PC-3 (cell line): ENCODE data around the gene TMEM106C.

Source experiments
- EZH2 ChIP-seq: fragments of 300-600 bp; sonication (generic); IDR thresholded peaks from one replicate; pipeline ENCODE4 v1.6.1; 2017; ENCODE audit warnings: antibody characterized with exemption, mild to moderate bottlenecking, low read length; ENCODE audit not compliant: unreplicated experiment
- EZH2phosphoT487 ChIP-seq: fragments of 300-600 bp; sonication (generic); IDR thresholded peaks from 2 replicates; pipeline ENCODE4 v1.6.1; 2018; ENCODE audit warnings: mild to moderate bottlenecking, antibody characterized with exemption, low read length, borderline replicate concordance
- TF ChIP-seq, protein P1 (sequence below): fragments of 300-600 bp; sonication (generic); conservative IDR thresholded peaks from 2 replicates; pipeline ENCODE4 v1.5.1; 2017; ENCODE audit warnings: antibody characterized with exemption, low read depth, mild to moderate bottlenecking, low read length

DNA sequence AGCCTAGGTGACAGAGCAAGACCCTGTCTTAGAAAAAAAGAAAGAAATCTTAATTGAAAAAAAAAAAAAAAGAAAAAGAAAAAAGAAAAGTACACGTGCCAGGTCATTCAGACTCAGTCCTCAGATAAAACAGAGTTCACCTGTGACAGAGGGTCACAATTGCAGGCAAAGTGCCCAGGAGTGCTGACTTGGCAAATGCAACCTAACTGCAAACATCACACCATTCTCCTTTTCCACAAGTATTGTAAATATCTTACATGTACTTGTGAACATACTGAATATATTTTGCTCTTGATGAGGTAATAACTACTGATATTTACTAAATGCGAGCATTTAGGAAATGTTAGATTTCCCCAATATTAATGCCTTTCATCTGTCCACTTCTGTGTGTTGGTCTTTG is 49.9 kb downstream of the TMEM106C start:
- TF ChIP-seq, protein P1, sequence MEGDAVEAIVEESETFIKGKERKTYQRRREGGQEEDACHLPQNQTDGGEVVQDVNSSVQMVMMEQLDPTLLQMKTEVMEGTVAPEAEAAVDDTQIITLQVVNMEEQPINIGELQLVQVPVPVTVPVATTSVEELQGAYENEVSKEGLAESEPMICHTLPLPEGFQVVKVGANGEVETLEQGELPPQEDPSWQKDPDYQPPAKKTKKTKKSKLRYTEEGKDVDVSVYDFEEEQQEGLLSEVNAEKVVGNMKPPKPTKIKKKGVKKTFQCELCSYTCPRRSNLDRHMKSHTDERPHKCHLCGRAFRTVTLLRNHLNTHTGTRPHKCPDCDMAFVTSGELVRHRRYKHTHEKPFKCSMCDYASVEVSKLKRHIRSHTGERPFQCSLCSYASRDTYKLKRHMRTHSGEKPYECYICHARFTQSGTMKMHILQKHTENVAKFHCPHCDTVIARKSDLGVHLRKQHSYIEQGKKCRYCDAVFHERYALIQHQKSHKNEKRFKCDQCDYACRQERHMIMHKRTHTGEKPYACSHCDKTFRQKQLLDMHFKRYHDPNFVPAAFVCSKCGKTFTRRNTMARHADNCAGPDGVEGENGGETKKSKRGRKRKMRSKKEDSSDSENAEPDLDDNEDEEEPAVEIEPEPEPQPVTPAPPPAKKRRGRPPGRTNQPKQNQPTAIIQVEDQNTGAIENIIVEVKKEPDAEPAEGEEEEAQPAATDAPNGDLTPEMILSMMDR = no peak
- no peak for TF ChIP-seq EZH2
- TF ChIP-seq EZH2phosphoT487 = no peak
